Measurements from ENCODE around the gene DAB2IP.

The DAB2IP gene

GRCh38 chr9:121696930-121697329 is 45.5 kb downstream of the DAB2IP start:
- Histone ChIP-seq H3K27me3 (replicated peaks in 2 of 5; ENCODE audit: control insufficient read depth in 4 of 5, insufficient read depth in 5 of 5, low read length in 4 of 5) (peaks cover 0 to 52% (median 23%) of the 10 kb centered on the region in 5 experiments), H3K9me3 (ENCODE audit: control extremely low read depth in 1 of 5, control insufficient read depth in 4 of 5, insufficient read depth in 2 of 5, low read depth in 1 of 5, low read length in 4 of 5) (no peaks in the 10 kb centered on the region), H3K27ac (ENCODE audit: insufficient read depth in 1 of 2, low read depth in 1 of 2, low read length in 2 of 2, poor library complexity in 1 of 2, severe bottlenecking in 2 of 2) (no peak overlapping the region), H3K4me3 (ENCODE audit: control insufficient read depth in 1 of 7, extremely low read depth in 1 of 7, insufficient read depth in 4 of 7, low read depth in 2 of 7, low read length in 6 of 7) (no peak overlapping the region), H3K4me1 (ENCODE audit: control extremely low read depth in 1 of 4, control insufficient read depth in 4 of 4, insufficient read depth in 4 of 4, low read length in 3 of 4) (peaks cover 5 to 37% (median 32%) of the 10 kb centered on the region in 4 experiments), H3K36me3 (ENCODE audit: control insufficient read depth in 4 of 4, insufficient read depth in 4 of 4, low read length in 3 of 4) (no peaks in the 10 kb centered on the region)
- WGBS (ENCODE audit: insufficient coverage) = no CpG with 5 or more reads among the region's 1 CpG
- DNase-seq = peak in 2 of 3 donors; percentile 42 to 43
- ChIA-PET CTCF (interaction anchor here (1.2 to 10.4 kb wide), 9 partner anchors 15 to 429 kb away, joined by 3 to 134 read pairs (median 4); no protein-coding TSS in a partner anchor), POLR2A (interaction anchor here (0.8 kb wide), 1 partner anchor 71 kb away, joined by 3 read pairs; no protein-coding TSS in a partner anchor)

GRCh38 chr9:121698627-121699570 is 47.5 kb downstream of the DAB2IP start:
- DNase-seq = peak; percentile 84 to 95 (median 93)
- no peaks in the 10 kb centered on the region for H3K9me3 ChIP-seq (ENCODE audit: control extremely low read depth in 1 of 5, control insufficient read depth in 4 of 5, insufficient read depth in 2 of 5, low read depth in 1 of 5, low read length in 4 of 5)
- peaks cover 0 to 66% (median 31%) of the 10 kb centered on the region in 5 experiments for H3K27me3 ChIP-seq (replicated peaks in 2 of 5; ENCODE audit: control insufficient read depth in 4 of 5, insufficient read depth in 5 of 5, low read length in 4 of 5)
- H3K36me3 ChIP-seq (ENCODE audit: control insufficient read depth in 4 of 4, insufficient read depth in 4 of 4, low read length in 3 of 4) = no peaks in the 10 kb centered on the region
- WGBS (ENCODE audit: insufficient coverage) = under 1% methylated on average over 77 of the region's 130 CpGs
- H3K27ac ChIP-seq (ENCODE audit: insufficient read depth in 1 of 2, low read depth in 1 of 2, low read length in 2 of 2, poor library complexity in 1 of 2, severe bottlenecking in 2 of 2) = no peak overlapping the region
- H3K4me3 ChIP-seq (ENCODE audit: control insufficient read depth in 1 of 7, extremely low read depth in 1 of 7, insufficient read depth in 4 of 7, low read depth in 2 of 7, low read length in 6 of 7) = peak overlapping the region in 5 of 7 experiments; percentile 40 to 66 (median 53)
- POLR2A ChIA-PET = interaction anchor here (0.6 to 1.0 kb wide), 3 partner anchors 12 to 172 kb away, joined by 3 to 4 read pairs (median 3); no protein-coding TSS in a partner anchor
- CTCF ChIA-PET = interaction anchor here (0.9 to 10.4 kb wide), 5 partner anchors 9 to 35 kb away, joined by 3 to 134 read pairs (median 5); no protein-coding TSS in a partner anchor
- H3K4me1 ChIP-seq (ENCODE audit: control extremely low read depth in 1 of 4, control insufficient read depth in 4 of 4, insufficient read depth in 4 of 4, low read length in 3 of 4) = peaks cover 5 to 37% (median 32%) of the 10 kb centered on the region in 4 experiments

- Histone ChIP-seq H3K36me3 (ENCODE audit: control insufficient read depth in 4 of 4, insufficient read depth in 4 of 4, low read length in 3 of 4) (no peaks in the 10 kb centered on the region), H3K4me1 (ENCODE audit: control extremely low read depth in 1 of 4, control insufficient read depth in 4 of 4, insufficient read depth in 4 of 4, low read length in 3 of 4) (peaks cover 5 to 37% (median 32%) of the 10 kb centered on the region in 4 experiments), H3K9me3 (ENCODE audit: control extremely low read depth in 1 of 5, control insufficient read depth in 4 of 5, insufficient read depth in 2 of 5, low read depth in 1 of 5, low read length in 4 of 5) (no peaks in the 10 kb centered on the region), H3K27ac (ENCODE audit: insufficient read depth in 1 of 2, low read depth in 1 of 2, low read length in 2 of 2, poor library complexity in 1 of 2, severe bottlenecking in 2 of 2) (no peak overlapping the region), H3K27me3 (replicated peaks in 2 of 5; ENCODE audit: control insufficient read depth in 4 of 5, insufficient read depth in 5 of 5, low read length in 4 of 5) (peaks cover 0 to 68% (median 31%) of the 10 kb centered on the region in 5 experiments), H3K4me3 (ENCODE audit: control insufficient read depth in 1 of 7, extremely low read depth in 1 of 7, insufficient read depth in 4 of 7, low read depth in 2 of 7, low read length in 6 of 7) (peak overlapping the region in 5 of 7 experiments; percentile 40 to 66 (median 50))
- WGBS (ENCODE audit: insufficient coverage) = 1% methylated on average over 28 of the region's 36 CpGs
- CTCF ChIA-PET = interaction anchor here (0.8 to 10.4 kb wide), 5 partner anchors 9 to 229 kb away, joined by 3 to 134 read pairs (median 4); no protein-coding TSS in a partner anchor
- POLR2A ChIA-PET = interaction anchor here (1.0 kb wide), 2 partner anchors 36 to 259 kb away, joined by 3 read pairs; no protein-coding TSS in a partner anchor
- DNase-seq = peak in 2 of 3 donors; percentile 35 to 44
Measured at GRCh38 chr9:121699571-121700164, 48.2 kb downstream of the DAB2IP start.

- peaks cover 0 to 69% (median 31%) of the 10 kb centered on the region in 5 experiments for H3K27me3 ChIP-seq (replicated peaks in 2 of 5; ENCODE audit: control insufficient read depth in 4 of 5, insufficient read depth in 5 of 5, low read length in 4 of 5)
- no peaks in the 10 kb centered on the region for H3K9me3 ChIP-seq (ENCODE audit: control extremely low read depth in 1 of 5, control insufficient read depth in 4 of 5, insufficient read depth in 2 of 5, low read depth in 1 of 5, low read length in 4 of 5)
- H3K36me3 ChIP-seq (ENCODE audit: control insufficient read depth in 4 of 4, insufficient read depth in 4 of 4, low read length in 3 of 4) = no peaks in the 10 kb centered on the region
- POLR2A ChIA-PET = interaction anchor here (1.0 kb wide), 1 partner anchor 258 kb away, joined by 3 read pairs; no protein-coding TSS in a partner anchor
- CTCF ChIA-PET = interaction anchor here (0.8 to 10.4 kb wide), 6 partner anchors 9 to 290 kb away, joined by 3 to 134 read pairs (median 4); no protein-coding TSS in a partner anchor
- peak overlapping the region in 3 of 7 experiments; percentile 50 to 66 (median 62) for H3K4me3 ChIP-seq (ENCODE audit: control insufficient read depth in 1 of 7, extremely low read depth in 1 of 7, insufficient read depth in 4 of 7, low read depth in 2 of 7, low read length in 6 of 7)
- 20% methylated on average over 16 of the region's 21 CpGs for WGBS (ENCODE audit: insufficient coverage)
- peak; percentile 42 to 60 (median 49) for DNase-seq
- H3K27ac ChIP-seq (ENCODE audit: insufficient read depth in 1 of 2, low read depth in 1 of 2, low read length in 2 of 2, poor library complexity in 1 of 2, severe bottlenecking in 2 of 2) = no peak overlapping the region
- H3K4me1 ChIP-seq (ENCODE audit: control extremely low read depth in 1 of 4, control insufficient read depth in 4 of 4, insufficient read depth in 4 of 4, low read length in 3 of 4) = peaks cover 5 to 37% (median 32%) of the 10 kb centered on the region in 4 experiments
Measured at GRCh38 chr9:121700165-121700831, 48.9 kb downstream of the DAB2IP start.

GRCh38 chr9:121700832-121701419 is 49.5 kb downstream of the DAB2IP start:
- POLR2A ChIA-PET = interaction anchor here (1.0 kb wide), 1 partner anchor 257 kb away, joined by 3 read pairs; no protein-coding TSS in a partner anchor

GRCh38 chr9:121701736-121702261 is 50.4 kb downstream of the DAB2IP start:
- H3K36me3 ChIP-seq (ENCODE audit: control insufficient read depth in 4 of 4, insufficient read depth in 4 of 4, low read length in 3 of 4) = no peaks in the 10 kb centered on the region
- H3K27ac ChIP-seq (ENCODE audit: insufficient read depth in 1 of 2, low read depth in 1 of 2, low read length in 2 of 2, poor library complexity in 1 of 2, severe bottlenecking in 2 of 2) = no peak overlapping the region
- H3K9me3 ChIP-seq (ENCODE audit: control extremely low read depth in 1 of 5, control insufficient read depth in 4 of 5, insufficient read depth in 2 of 5, low read depth in 1 of 5, low read length in 4 of 5) = no peaks in the 10 kb centered on the region
- H3K27me3 ChIP-seq (replicated peaks in 2 of 5; ENCODE audit: control insufficient read depth in 4 of 5, insufficient read depth in 5 of 5, low read length in 4 of 5) = peaks cover 0 to 69% (median 33%) of the 10 kb centered on the region in 5 experiments
- no peak for DNase-seq
- POLR2A ChIA-PET = no interaction called here
- CTCF ChIA-PET = interaction anchor here (0.9 to 10.4 kb wide), 5 partner anchors 7 to 288 kb away, joined by 3 to 134 read pairs (median 3); no protein-coding TSS in a partner anchor
- H3K4me1 ChIP-seq (ENCODE audit: control extremely low read depth in 1 of 4, control insufficient read depth in 4 of 4, insufficient read depth in 4 of 4, low read length in 3 of 4) = peaks cover 4 to 33% (median 29%) of the 10 kb centered on the region in 4 experiments
- 88% methylated on average over 5 of the region's 13 CpGs for WGBS (ENCODE audit: insufficient coverage)
- no peak overlapping the region for H3K4me3 ChIP-seq (ENCODE audit: control insufficient read depth in 1 of 7, extremely low read depth in 1 of 7, insufficient read depth in 4 of 7, low read depth in 2 of 7, low read length in 6 of 7)

More at GRCh38 chr9:121700832-121701419, 49.5 kb downstream of the DAB2IP start:
- Histone ChIP-seq H3K4me1 (ENCODE audit: control extremely low read depth in 1 of 4, control insufficient read depth in 4 of 4, insufficient read depth in 4 of 4, low read length in 3 of 4) (peaks cover 5 to 37% (median 32%) of the 10 kb centered on the region in 4 experiments), H3K4me3 (ENCODE audit: control insufficient read depth in 1 of 7, extremely low read depth in 1 of 7, insufficient read depth in 4 of 7, low read depth in 2 of 7, low read length in 6 of 7) (no peak overlapping the region), H3K36me3 (ENCODE audit: control insufficient read depth in 4 of 4, insufficient read depth in 4 of 4, low read length in 3 of 4) (no peaks in the 10 kb centered on the region), H3K27me3 (replicated peaks in 2 of 5; ENCODE audit: control insufficient read depth in 4 of 5, insufficient read depth in 5 of 5, low read length in 4 of 5) (peaks cover 0 to 71% (median 33%) of the 10 kb centered on the region in 5 experiments), H3K27ac (ENCODE audit: insufficient read depth in 1 of 2, low read depth in 1 of 2, low read length in 2 of 2, poor library complexity in 1 of 2, severe bottlenecking in 2 of 2) (no peak overlapping the region), H3K9me3 (ENCODE audit: control extremely low read depth in 1 of 5, control insufficient read depth in 4 of 5, insufficient read depth in 2 of 5, low read depth in 1 of 5, low read length in 4 of 5) (no peaks in the 10 kb centered on the region)
- CTCF ChIA-PET = interaction anchor here (1.0 to 10.4 kb wide), 5 partner anchors 8 to 289 kb away, joined by 3 to 134 read pairs (median 3); no protein-coding TSS in a partner anchor
- 68% methylated on average over 24 of the region's 26 CpGs for WGBS (ENCODE audit: insufficient coverage)
- no peak for DNase-seq
